HAP-1 (cell line): Measurements from ENCODE around the gene RASSF9.

Experiments
- DNase-seq, 2 experiments: peaks; one replicate each; pipeline ENCODE4 v3.0.0-alpha.2; 2016 to 2020; ENCODE audit warnings: low spot score in 2 of 2
- H3K27me3 ChIP-seq: fragments of 250-450 bp; sonication (Bioruptor Pico); 2 replicates; pipeline ENCODE4 v1.5.1; 2020; ENCODE audit warnings: low read depth, mild to moderate bottlenecking, moderate library complexity
- H3K36me3 ChIP-seq: fragments of 250-450 bp; sonication (Bioruptor Pico); replicated peaks from 2 replicates; pipeline ENCODE4 v1.5.1; 2020; ENCODE audit warnings: mild to moderate bottlenecking
- H3K4me1 ChIP-seq: fragments of 250-450 bp; sonication (Bioruptor Pico); 2 replicates; pipeline ENCODE4 v1.5.1; 2020; ENCODE audit warnings: mild to moderate bottlenecking
- H3K4me3 ChIP-seq: fragments of 250-450 bp; sonication (Bioruptor Pico); 2 replicates; pipeline ENCODE4 v1.5.1; 2020; ENCODE audit warnings: mild to moderate bottlenecking, moderate library complexity
- H3K9me3 ChIP-seq: fragments of 250-450 bp; sonication (Bioruptor Pico); 2 replicates; pipeline ENCODE4 v1.5.1; 2020; ENCODE audit warnings: mild to moderate bottlenecking, moderate library complexity
- in situ Hi-C: fragments of 300-500 bp; cut with MboI; formaldehyde crosslinking; loops from 3 replicates; pipeline ENCODE4 v1.14.3; 2020; ENCODE audit warnings: low sequenced_read_pairs, inconsistent platforms, mixed read lengths

The RASSF9 gene

DNA sequence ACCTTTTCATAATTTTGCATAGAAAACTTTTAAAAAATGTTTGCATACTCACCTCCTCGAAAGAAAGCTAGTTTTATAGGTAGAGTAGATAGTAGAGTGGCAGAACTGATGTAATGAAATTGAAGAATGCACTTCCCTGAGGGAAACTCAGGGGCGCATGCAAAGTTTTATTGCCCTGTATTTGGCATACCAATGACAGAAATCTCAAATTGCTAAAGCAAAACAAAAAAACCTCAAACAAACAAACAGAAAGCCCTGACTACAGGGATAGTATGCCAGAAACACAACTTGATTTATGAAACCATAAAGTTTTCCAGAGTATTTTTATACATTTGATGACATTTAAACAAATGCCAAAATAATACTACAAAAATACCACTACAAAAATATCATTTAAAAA is 1.8 kb downstream of the RASSF9 start:
- Histone ChIP-seq H3K36me3 (no peaks in the 10 kb centered on the region), H3K4me3 (no peak overlapping the region), H3K9me3 (no peaks in the 10 kb centered on the region), H3K4me1 (no peaks in the 10 kb centered on the region), H3K27me3 (0 out of 2 replicates have a peak, but pooled peaks cover 2% of the 10 kb centered on the region)
- in situ Hi-C loops: no loop called here
- no peak for DNase-seq

DNA sequence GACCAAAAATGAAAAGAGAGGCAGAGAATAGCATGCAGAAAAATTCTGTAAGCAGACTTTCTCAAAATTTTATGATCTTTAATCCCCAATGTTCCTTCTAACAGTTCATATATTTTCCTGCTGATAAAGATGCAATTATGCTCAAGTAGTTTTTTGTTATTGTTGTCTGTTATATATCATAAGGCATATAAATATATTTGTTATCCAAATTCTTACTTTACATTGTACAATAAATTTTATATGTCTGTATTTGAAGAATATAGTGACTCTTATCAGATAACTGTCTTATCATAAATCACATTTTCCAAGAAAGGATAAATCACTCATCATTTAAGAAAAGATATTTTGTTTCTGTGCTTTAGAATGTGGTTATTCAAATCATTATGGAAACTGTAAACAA is 2.6 kb downstream of the RASSF9 start:
- H3K4me3 ChIP-seq: no peak overlapping the region
- no peaks in the 10 kb centered on the region for H3K9me3 ChIP-seq
- no peak for DNase-seq
- in situ Hi-C loops: no loop called here
- no peaks in the 10 kb centered on the region for H3K36me3 ChIP-seq
- no peaks in the 10 kb centered on the region for H3K4me1 ChIP-seq
- H3K27me3 ChIP-seq: 0 out of 2 replicates have a peak, but pooled peaks cover 2% of the 10 kb centered on the region

DNA sequence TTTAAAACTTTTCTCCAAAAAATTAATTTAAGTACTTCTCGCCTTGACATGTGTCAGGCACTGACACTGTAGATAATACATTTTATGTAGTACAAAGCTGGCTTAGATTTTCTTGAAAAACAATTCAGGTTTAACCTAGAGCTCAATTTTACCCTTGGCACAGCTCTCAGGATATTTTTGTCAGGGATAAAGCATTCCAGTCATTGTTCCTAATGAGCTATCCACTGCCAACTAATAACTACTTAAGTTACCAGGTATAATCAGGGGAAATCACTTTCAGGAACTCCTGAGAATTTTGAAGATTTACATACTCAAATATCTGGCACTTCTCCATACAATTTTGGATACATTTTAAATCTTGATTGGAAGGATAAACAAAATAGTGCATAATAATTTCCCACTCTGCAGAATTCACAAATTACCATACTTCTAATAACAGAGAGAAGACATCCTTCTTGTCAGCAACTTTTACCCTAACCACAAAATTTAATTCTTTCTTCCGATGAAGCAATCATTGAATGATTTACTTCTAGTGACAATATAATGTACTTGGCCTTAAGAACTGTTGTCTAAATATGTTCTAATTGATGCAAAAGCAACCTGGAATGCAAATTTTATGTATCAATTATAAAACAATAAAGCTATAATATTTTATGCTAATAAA is 4.8 kb downstream of the RASSF9 start:
- no peaks in the 10 kb centered on the region for H3K36me3 ChIP-seq
- no peak overlapping the region for H3K4me3 ChIP-seq
- H3K27me3 ChIP-seq: 0 out of 2 replicates have a peak, but pooled peaks cover 2% of the 10 kb centered on the region
- in situ Hi-C loops: no loop called here
- H3K4me1 ChIP-seq: no peaks in the 10 kb centered on the region
- DNase-seq: no peak
- H3K9me3 ChIP-seq: no peaks in the 10 kb centered on the region

DNA sequence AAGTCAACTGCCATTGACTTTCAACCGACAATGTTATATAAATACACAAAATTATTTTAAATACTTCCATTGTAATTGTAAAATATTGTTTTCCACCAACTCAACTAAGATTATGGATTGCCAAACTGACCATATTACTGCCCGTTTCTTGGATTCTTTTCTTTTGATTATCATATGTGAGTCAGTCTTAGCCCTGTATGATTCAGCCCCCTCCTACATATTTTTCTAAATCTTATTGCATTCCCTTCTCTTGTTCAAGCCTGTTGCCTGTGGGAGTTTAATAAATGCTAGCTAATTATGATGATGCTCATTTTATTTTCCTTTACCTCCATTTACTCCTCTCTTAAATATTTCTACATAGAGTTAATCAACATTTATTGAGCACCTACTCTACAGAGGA is 6.8 kb downstream of the RASSF9 start:
- Histone ChIP-seq H3K4me3 (no peak overlapping the region), H3K4me1 (no peaks in the 10 kb centered on the region), H3K36me3 (no peaks in the 10 kb centered on the region), H3K27me3 (0 out of 2 replicates have a peak, but pooled peaks cover 2% of the 10 kb centered on the region), H3K9me3 (no peaks in the 10 kb centered on the region)
- DNase-seq: no peak
- in situ Hi-C loops: no loop called here

- no peaks in the 10 kb centered on the region for H3K4me1 ChIP-seq
Measured at GRCh38 chr12:85828576-85828975, 7.6 kb downstream of the RASSF9 start.

GRCh38 chr12:85825746-85826145 is 10.5 kb downstream of the RASSF9 start:
- no peak for DNase-seq
- Histone ChIP-seq H3K36me3 (no peaks in the 10 kb centered on the region), H3K4me1 (no peaks in the 10 kb centered on the region), H3K4me3 (no peak overlapping the region), H3K9me3 (no peaks in the 10 kb centered on the region), H3K27me3 (no peaks in the 10 kb centered on the region)
- in situ Hi-C loops: no loop called here

More at GRCh38 chr12:85828576-85828975, 7.6 kb downstream of the RASSF9 start:
- no peaks in the 10 kb centered on the region for H3K27me3 ChIP-seq
- H3K9me3 ChIP-seq: no peaks in the 10 kb centered on the region
- H3K36me3 ChIP-seq: no peaks in the 10 kb centered on the region
- in situ Hi-C loops: no loop called here
- no peak for DNase-seq
- H3K4me3 ChIP-seq: no peak overlapping the region

- no peaks in the 10 kb centered on the region for H3K4me1 ChIP-seq
- in situ Hi-C loops: no loop called here
- no peaks in the 10 kb centered on the region for H3K9me3 ChIP-seq
- no peak for DNase-seq
- H3K36me3 ChIP-seq: no peaks in the 10 kb centered on the region
- H3K4me3 ChIP-seq: no peak overlapping the region
- H3K27me3 ChIP-seq: no peaks in the 10 kb centered on the region
Measured at GRCh38 chr12:85823436-85824180, 12.6 kb downstream of the RASSF9 start.

DNA sequence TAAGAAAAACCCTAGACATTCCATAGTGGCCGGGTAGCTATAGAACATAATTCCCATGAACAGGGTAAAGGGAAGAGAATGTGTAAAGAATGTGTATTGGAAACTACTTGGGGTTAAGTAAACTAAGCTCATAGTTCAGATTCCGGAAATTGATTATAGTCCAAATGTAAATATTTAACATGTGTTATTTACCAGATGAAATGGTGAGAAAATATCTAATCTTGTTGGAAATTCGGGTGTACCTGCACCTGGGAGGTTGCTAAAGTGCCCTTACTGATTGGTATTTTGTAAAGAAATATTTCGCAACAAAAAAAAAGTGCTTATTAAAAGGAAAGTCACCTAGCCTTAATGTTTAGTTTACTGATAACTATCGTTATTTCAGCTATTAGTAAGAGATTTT is 14.4 kb downstream of the RASSF9 start:
- no peaks in the 10 kb centered on the region for H3K9me3 ChIP-seq
- H3K36me3 ChIP-seq: no peaks in the 10 kb centered on the region
- in situ Hi-C loops: no loop called here
- H3K4me3 ChIP-seq: no peak overlapping the region
- no peak for DNase-seq
- H3K4me1 ChIP-seq: no peaks in the 10 kb centered on the region
- H3K27me3 ChIP-seq: no peaks in the 10 kb centered on the region

- Histone ChIP-seq H3K27me3 (no peaks in the 10 kb centered on the region), H3K9me3 (no peaks in the 10 kb centered on the region), H3K4me3 (no peak overlapping the region), H3K36me3 (no peaks in the 10 kb centered on the region), H3K4me1 (no peaks in the 10 kb centered on the region)
- in situ Hi-C loops: no loop called here
- no peak for DNase-seq
Measured at GRCh38 chr12:85821206-85821605, 15.0 kb downstream of the RASSF9 start.

GRCh38 chr12:85820101-85820500 is 16.1 kb downstream of the RASSF9 start:
- Histone ChIP-seq H3K4me3 (no peak overlapping the region), H3K36me3 (no peaks in the 10 kb centered on the region), H3K9me3 (no peaks in the 10 kb centered on the region), H3K4me1 (no peaks in the 10 kb centered on the region), H3K27me3 (no peaks in the 10 kb centered on the region)
- no peak for DNase-seq
- in situ Hi-C loops: no loop called here

DNA sequence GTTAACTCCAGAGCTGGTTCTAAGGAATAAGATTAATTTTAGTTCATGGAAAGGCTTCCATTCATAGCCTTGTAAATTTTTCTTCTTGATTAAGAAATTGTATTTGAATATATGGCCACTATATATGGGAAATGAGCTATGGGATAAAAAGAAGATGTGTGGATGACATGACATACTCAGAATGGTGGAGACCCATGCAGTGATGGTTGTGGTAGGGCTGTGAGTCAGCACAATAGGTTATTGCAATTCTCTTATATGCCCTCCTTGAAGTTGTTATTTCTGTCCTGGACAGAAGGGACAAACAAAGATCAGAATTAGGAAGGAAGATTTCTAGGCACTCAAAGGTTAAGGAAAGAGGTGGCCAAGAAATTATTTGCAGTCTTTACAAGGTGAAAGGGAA is 21.5 kb downstream of the RASSF9 start:
- no peaks in the 10 kb centered on the region for H3K9me3 ChIP-seq
- no peaks in the 10 kb centered on the region for H3K36me3 ChIP-seq
- H3K4me3 ChIP-seq: no peak overlapping the region
- in situ Hi-C loops: no loop called here
- no peaks in the 10 kb centered on the region for H3K4me1 ChIP-seq
- H3K27me3 ChIP-seq: no peaks in the 10 kb centered on the region
- no peak for DNase-seq

DNA sequence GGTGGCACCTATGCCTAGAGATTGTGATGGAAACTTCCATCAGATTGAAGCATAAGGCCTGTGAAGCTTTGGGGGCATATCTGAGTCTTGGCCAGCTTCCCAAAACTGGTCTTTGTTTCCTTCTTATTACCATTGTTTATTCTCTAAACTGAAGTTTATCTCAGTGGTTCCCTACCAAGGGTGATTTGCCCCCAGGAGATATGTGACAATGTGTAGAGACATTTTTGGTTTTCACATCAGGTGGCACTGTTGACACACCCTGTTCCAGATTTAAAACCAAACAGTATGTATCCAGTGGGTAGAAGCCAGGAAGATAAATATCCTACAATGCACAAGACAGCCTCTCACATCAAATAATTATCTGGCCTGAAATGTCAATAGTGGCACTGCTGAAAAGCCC is 22.1 kb downstream of the RASSF9 start:
- no peaks in the 10 kb centered on the region for H3K9me3 ChIP-seq
- H3K4me3 ChIP-seq: no peak overlapping the region
- H3K27me3 ChIP-seq: no peaks in the 10 kb centered on the region
- in situ Hi-C loops: no loop called here
- no peaks in the 10 kb centered on the region for H3K4me1 ChIP-seq
- no peaks in the 10 kb centered on the region for H3K36me3 ChIP-seq
- DNase-seq: no peak

DNA sequence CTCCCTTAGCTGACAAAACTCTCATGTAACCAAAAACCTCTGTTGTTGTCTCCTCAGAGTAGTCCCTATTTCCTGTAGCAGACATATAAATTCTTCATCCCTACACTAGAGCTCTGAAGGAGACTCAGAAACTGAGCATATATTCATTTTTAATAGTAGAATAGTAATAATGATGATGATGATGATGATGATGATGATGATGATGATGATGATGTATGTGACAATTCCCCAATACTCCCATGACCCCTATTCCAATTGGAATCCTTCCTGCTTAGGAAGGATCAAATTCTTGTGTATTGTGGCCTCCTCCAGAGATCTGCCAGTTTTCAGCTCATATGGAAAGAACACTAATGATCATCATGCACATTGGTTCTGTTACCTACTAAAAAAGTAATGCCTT is 26.7 kb downstream of the RASSF9 start:
- Histone ChIP-seq H3K9me3 (no peaks in the 10 kb centered on the region), H3K36me3 (no peaks in the 10 kb centered on the region), H3K4me1 (no peaks in the 10 kb centered on the region), H3K27me3 (no peaks in the 10 kb centered on the region), H3K4me3 (no peak overlapping the region)
- DNase-seq: no peak
- in situ Hi-C loops: no loop called here

DNA sequence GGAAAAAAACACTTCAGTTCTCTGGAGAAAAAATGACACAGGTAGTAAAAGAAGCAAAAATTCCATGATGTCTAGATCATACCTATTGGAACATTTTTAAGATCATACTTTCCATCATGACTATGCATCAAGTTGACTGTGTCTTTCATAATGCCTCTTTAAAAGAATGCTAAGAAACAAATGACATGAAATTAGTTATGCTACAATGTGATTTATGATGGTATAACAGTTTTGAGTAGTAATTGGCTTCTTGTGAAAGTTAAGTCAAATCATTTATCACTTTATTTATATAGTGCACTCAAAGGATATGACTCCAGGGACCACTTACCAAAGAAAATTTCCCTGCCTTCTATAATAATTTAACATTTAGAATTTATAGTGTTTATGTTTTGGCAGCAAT is 28.5 kb downstream of the RASSF9 start:
- Histone ChIP-seq H3K4me3 (no peak overlapping the region), H3K27me3 (peaks cover 3% of the 10 kb centered on the region; the same call in 1 of the 2 replicates), H3K36me3 (no peaks in the 10 kb centered on the region), H3K9me3 (no peaks in the 10 kb centered on the region), H3K4me1 (no peaks in the 10 kb centered on the region)
- no peak for DNase-seq
- in situ Hi-C loops: no loop called here
